ENCODE measurements around the gene SEMA3D.

Gene SEMA3D

GRCh38 chr7:85133006-85133405 is 53.9 kb downstream of the SEMA3D start:
- DNase-seq (ENCODE audit: extremely low read depth, low read depth) = no peak
- TF ChIP-seq CTCF (IDR thresholded peaks at IDR 0.05; ENCODE audit: low read depth, low read length) = no peak

- TF ChIP-seq CTCF (IDR thresholded peaks at IDR 0.05; ENCODE audit: low read depth, low read length) = no peak
Observed at GRCh38 chr7:85130702-85131101, 56.2 kb downstream of the SEMA3D start.

GRCh38 chr7:85126383-85126782 is 60.5 kb downstream of the SEMA3D start:
- TF ChIP-seq CTCF (IDR thresholded peaks at IDR 0.05; ENCODE audit: low read depth, low read length) = no peak
- DNase-seq (ENCODE audit: extremely low read depth, low read depth) = no peak

More at GRCh38 chr7:85130702-85131101, 56.2 kb downstream of the SEMA3D start:
- DNase-seq (ENCODE audit: extremely low read depth, low read depth) = no peak

- DNase-seq (ENCODE audit: extremely low read depth, low read depth) = no peak
- no peak for TF ChIP-seq CTCF (IDR thresholded peaks at IDR 0.05; ENCODE audit: low read depth, low read length)
Observed at GRCh38 chr7:85125651-85126131, 61.2 kb downstream of the SEMA3D start.

- DNase-seq (ENCODE audit: extremely low read depth, low read depth) = no peak
- no peak for TF ChIP-seq CTCF (IDR thresholded peaks at IDR 0.05; ENCODE audit: low read depth, low read length)
Observed at GRCh38 chr7:85125176-85125575, 61.7 kb downstream of the SEMA3D start.

- no peak for TF ChIP-seq CTCF (IDR thresholded peaks at IDR 0.05; ENCODE audit: low read depth, low read length)
- DNase-seq (ENCODE audit: extremely low read depth, low read depth) = no peak
Observed at GRCh38 chr7:85119934-85120333, 66.9 kb downstream of the SEMA3D start.

- no peak for TF ChIP-seq CTCF (IDR thresholded peaks at IDR 0.05; ENCODE audit: low read depth, low read length)
- no peak for DNase-seq (ENCODE audit: extremely low read depth, low read depth)
Observed at GRCh38 chr7:85115862-85116261, 71.0 kb downstream of the SEMA3D start.
